HG03159 (cell line): ENCODE measurements around the gene RPL10.

ENCODE experiments used
- ATAC-seq: cut with Tn5 transposase; IDR thresholded peaks from one replicate; pipeline ENCODE4 v1.9.1; 2021; ENCODE audit warnings: mild to moderate bottlenecking, moderate library complexity; ENCODE audit not compliant: unreplicated experiment

RPL10 gene

DNA sequence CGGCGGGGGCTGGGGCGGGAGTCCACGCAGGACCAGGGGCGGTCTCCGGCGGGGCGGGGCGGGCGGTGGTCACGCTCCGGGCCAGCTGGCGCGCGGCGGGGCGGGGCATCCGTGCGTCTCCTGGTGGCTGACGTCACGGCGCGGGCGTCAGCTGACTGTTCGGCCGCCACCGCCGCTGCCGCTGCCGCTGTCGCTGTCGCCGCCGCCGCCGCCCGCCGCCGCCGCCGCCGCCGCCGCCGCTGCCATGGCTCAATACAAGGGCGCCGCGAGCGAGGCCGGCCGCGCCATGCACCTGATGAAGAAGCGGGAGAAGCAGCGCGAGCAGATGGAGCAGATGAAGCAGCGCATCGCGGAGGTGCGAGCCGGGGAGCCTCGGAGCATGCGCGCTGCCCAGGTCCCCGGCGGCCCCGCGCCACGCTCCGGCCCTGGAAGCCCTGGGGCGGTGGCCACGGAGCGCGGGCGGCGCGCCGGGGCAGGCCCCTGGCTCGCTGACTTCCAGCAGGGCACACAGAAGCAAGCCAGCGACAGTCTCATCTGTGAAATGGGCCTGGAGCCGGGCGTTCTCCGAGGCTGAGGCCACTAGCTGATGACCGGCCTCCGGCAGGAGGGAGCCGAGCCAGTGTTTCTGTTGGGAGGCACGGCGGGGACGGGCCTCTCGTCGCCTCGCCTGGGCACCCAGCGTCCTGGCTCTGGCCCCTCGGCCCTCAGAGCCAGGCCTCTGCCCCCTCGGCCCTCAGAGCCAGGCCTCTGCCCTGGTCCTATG lies 46.0 kb downstream of the RPL10 start, which contains the start of gene FAM50A:
Gene FAM50A (plus strand): TSS at position 150 of the 763 bp plus-strand sequence. CDS start 95 bp downstream, at position 245.
- ATAC-seq: peak; percentile 57

DNA sequence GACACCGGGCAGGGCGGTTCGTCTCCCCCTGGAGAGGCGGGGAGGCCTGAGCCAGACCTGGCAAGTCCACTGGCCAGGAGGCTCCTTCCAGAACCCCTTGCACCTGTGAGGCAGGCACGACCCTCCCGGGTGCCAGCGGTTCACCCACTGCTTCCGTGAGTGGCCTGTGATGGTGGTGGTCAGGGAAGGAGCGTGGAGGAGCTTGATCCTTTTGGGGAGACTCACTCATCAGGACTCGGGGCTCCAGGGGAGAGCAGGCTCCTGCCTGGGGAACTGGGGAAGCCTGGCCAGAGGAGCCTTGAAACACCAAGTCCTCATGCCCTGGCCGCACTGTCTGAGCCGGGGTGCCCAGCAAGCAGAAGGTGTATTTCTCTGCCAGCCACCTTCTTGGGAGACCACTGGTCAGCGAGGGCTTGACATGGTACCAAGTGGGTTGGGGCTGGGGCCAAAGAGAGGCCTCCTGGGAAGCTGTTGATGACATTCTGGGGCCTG lies 46.6 kb downstream of the RPL10 start:
- no peak for ATAC-seq

DNA sequence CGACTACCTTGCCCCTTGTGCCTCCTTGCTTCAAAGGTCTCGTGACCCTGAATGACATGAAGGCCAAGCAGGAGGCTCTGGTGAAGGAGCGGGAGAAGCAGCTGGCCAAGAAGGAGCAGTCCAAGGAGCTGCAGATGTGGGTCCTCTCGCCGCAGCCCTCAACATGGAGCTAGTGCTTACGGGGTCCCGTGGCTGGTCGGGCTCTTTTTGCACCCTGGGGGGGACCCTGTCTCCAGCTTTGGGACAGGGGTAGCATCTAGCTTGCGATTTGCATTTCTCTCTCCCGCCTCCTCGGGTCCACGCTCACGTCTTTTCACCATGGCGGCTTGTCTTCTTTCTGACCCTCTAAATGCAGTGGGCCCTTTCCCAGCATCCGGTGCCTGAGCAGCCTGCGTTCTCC lies 47.6 kb downstream of the RPL10 start:
- ATAC-seq: no peak

DNA sequence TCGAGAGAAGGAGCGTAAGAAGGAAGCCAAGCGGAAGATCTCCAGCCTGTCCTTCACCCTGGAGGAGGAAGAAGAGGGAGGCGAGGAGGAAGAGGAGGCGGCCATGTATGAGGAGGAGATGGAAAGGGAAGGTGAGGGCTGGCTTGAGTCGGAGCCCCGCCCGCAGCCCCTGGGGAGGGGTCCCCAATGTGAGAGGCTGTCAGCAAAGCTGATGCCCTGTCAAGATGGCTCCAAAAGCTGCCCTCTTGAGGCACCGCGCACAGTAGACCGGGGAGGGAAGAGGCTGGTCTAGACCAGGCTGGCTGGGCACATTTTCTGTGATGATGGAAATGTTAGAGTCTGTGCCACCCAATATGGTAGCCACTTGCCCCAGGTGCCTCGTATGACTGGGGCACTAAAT lies 48.3 kb downstream of the RPL10 start:
- no peak for ATAC-seq

DNA sequence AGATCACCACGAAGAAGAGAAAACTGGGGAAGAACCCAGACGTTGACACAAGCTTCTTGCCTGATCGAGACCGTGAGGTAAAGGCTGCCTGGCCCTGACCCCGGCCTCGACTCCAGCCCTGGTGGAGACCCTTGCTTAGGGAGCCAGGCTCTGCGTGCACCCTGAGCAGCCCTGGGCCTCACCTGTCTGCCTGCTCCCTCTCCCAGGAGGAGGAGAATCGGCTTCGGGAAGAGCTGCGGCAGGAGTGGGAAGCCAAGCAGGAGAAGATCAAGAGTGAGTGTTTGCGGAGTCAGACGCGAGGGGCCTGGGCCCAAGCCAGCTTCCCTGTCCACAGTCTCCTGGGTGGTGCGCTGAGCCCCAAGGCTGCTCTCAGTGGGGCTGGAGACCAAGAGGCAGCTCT lies 50.3 kb downstream of the RPL10 start:
- ATAC-seq: no peak

DNA sequence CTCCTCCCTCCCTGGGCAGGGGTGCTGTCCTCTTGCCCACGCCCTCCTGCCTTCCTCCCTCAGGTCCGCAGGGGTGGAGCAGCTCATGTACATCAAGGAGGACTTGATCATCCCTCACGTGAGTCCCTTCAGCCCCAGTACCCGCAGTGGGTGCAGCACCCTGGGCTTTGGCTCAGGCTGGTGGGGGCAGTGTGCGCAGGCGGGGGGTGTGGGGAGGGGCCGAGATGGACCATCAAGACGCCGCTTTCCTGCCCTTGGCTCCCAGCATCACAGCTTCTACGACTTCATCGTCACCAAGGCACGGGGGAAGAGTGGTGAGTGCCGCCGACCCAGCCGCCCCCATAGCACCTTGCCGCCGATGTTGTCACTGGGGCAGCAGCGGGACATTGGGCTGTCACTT lies 51.4 kb downstream of the RPL10 start:
- ATAC-seq: no peak

DNA sequence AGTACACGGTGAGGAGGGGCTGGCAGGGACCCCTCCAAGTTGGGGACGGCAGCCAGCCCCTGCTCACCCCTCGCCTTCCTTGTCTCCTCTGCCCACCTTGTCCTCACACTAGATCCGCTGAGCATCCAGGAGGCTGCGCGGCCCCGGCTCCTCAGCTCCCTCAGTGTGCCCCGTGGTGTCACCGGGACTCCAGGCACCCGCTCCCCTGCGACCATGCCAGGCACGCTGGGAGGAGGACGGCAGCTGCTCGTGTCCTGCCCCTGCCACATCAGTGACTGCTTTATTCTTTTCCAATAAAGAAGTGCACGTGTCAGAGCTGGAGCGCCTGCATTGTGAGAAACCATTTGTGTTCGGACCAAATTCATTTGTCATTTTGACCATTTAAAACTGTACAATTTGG lies 52.1 kb downstream of the RPL10 start:
- no peak for ATAC-seq
